Smooth muscle cell of the coronary artery (primary cell): ENCODE measurements around the gene FHL1. TPM values are rescaled to one million over a fixed set of nuclear protein-coding genes. Genes with fewer than 3 reads are reported as not detected.

Source experiments
- total RNA-seq: library from RNA; depleted of rRNA; stranded (reverse); fragments of >200 nt; gene quantifications from 2 replicates; pipeline ENCODE4 v1.2.3, GENCODE V29; 2014; ENCODE audit warnings: low replicate concordance

Gene FHL1
- total RNA-seq, result 66.1 and 85.3 TPM in 2 replicates

DNA sequence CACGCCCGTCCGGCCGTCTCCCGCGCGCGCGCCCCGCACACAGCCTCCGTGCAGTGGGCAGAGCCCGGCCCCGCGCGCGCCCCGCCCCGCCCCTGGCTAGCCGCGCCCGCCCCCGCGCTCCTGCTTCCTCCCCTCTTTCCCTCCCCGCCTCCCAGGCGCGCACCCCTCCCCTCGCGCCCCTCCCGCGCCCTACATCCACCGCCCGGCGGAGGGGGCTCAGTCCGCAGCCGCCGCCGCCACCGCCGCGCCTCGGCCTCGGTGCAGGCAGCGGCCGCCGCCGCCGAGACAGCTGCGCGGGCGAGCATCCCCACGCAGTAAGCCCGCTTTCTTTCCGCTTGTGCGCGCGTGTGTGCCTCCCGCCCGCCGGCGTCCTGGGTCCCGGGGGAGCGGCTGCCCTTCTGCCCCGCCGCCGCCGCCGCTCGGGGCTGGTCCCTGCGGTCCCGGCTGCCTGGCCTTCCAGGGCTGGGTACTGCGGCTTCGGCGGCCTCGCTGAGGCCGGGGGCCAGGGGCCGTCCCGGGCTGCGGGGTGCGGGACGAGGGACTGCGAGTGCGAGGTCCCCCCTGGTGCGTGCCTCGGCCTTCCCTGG is at the start of gene FHL1:
FHL1 (plus strand) TSS at position 219 of the 587 bp plus-strand sequence.

DNA sequence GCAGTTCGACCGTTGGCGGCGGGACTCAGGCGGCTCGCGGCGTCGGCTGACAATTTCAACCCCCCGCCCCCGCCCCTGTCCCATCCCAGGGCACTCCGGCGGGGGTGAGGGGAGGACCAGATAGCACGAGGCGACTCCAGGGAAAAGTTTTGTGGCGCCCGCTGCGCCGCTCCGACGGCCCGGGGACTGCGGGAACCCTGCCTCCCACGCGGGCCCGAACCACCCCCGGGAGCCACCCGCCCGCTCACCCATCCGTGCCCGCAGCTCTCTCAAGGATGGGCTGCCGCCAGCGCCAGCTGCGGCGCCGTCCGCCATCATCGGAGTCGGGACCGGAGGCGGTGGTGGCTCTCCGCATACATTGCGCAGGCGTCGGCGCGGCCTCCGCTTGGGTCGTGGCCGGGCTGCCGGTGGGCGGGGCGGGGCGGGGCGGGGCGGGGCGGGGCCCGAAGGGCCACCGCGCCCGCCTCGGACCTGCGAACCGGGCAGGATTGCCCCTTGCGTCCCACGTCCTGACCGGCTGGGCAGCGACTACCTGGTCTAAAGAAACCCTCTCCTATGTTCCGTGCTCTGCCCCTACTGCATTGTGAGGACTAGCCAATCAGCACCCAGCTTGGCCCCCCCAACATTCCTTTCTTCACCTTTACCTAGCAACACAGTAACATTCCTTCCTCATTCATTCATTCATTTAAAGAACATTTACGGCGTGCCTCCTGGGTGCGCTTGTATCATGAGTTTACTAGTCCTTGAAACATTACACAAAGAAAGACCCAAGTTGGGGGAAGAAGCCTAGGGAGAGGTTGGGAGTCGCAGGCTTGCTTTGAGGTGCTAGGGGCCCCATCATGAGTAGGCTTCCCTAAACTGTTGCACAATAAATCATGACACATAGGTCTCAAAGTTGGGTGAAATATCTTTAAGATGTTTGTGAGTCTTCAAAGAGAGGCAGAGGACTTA is 104.0 kb downstream of the FHL1 start, which contains the start of gene MAP7D3:
MAP7D3 (minus strand) TSS at position 360 of the 951 bp plus-strand sequence; CDS start at position 318, 42 bp downstream.

Other genes starting within 250 kb of the FHL1 start
- gene MMGT1, start 173.5 kb upstream of the FHL1 start, total RNA-seq, result 2.2 and 5.0 TPM in 2 replicates
- 13.7 and 14.9 TPM in 2 replicates for gene SLC9A6, start 162.1 kb upstream of the FHL1 start, total RNA-seq
- 10.9 and 15.9 TPM in 2 replicates for gene MAP7D3, start 103.9 kb downstream of the FHL1 start, total RNA-seq
- gene ADGRG4, start 153.4 kb downstream of the FHL1 start, total RNA-seq, result not detected in 2 replicates